GM13976 (cell line): ENCODE results near the gene LMTK3.
A peak's percentile ranks its signal among the peaks of the same experiment; 100 is the strongest.

ENCODE experiments used
- DNase-seq: peaks from one replicate; pipeline ENCODE4 v3.0.0; 2012; ENCODE audit warnings: low spot score
- in situ Hi-C: fragments of 300-500 bp; cut with MboI; formaldehyde crosslinking; loops from one replicate; pipeline ENCODE4 v1.12.0; 2022; ENCODE audit warnings: low sequenced_read_pairs, mixed read lengths, inconsistent platforms; ENCODE audit not compliant: unreplicated experiment
- TF ChIP-seq, protein P1 (sequence below): IDR thresholded peaks from 2 replicates; pipeline ENCODE4 v1.5.1; 2012; ENCODE audit warnings: borderline replicate concordance, mild to moderate bottlenecking; ENCODE audit not compliant: insufficient read depth; ENCODE audit errors: extremely low read depth, missing control alignments, control extremely low read depth

The LMTK3 gene

DNA sequence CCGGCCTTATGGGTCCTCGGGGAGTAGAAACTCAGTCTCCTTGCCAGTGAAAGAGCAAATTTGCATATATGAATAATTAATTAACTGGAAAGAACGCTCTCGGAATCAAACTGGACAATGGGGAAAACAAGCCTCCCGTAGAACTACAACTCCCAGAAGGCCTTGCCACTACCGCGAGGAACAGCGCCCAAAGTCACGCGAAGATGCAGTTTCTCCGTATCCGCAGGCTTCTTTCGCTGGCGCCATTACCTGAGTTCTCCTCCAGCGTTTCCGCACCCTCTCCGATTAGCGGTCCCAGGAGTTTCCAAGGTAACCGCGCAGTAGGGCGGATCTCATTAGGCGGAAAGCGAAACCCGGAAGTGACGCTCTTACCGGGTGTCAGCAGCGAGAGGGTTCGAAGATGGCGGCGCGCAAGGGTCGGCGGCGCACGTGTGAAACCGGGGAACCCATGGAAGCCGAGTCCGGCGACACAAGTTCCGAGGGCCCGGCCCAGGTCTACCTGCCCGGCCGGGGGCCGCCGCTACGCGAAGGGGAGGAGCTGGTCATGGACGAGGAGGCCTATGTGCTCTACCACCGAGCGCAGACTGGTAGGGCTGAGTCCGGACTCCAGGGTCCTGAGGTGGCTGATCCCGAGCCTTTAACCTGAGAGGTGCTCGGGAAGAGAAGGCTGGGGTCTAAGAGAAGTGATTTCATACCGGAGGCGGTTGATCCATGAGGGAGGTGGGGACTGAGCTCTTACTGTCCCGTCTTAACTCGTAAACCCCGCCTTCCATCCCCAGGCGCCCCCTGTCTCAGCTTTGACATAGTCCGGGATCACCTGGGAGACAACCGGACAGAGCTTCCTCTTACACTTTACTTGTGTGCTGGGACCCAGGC, 65.8 kb downstream of the LMTK3 start, which contains the start of gene GRWD1:
GRWD1 (plus strand) TSS at position 378 of the 876 bp plus-strand sequence; CDS start at position 401, 23 bp downstream.
- in situ Hi-C loops = no loop called here
- TF ChIP-seq, protein P1, sequence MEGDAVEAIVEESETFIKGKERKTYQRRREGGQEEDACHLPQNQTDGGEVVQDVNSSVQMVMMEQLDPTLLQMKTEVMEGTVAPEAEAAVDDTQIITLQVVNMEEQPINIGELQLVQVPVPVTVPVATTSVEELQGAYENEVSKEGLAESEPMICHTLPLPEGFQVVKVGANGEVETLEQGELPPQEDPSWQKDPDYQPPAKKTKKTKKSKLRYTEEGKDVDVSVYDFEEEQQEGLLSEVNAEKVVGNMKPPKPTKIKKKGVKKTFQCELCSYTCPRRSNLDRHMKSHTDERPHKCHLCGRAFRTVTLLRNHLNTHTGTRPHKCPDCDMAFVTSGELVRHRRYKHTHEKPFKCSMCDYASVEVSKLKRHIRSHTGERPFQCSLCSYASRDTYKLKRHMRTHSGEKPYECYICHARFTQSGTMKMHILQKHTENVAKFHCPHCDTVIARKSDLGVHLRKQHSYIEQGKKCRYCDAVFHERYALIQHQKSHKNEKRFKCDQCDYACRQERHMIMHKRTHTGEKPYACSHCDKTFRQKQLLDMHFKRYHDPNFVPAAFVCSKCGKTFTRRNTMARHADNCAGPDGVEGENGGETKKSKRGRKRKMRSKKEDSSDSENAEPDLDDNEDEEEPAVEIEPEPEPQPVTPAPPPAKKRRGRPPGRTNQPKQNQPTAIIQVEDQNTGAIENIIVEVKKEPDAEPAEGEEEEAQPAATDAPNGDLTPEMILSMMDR = no peak
- peak; percentile 94 for DNase-seq

DNA sequence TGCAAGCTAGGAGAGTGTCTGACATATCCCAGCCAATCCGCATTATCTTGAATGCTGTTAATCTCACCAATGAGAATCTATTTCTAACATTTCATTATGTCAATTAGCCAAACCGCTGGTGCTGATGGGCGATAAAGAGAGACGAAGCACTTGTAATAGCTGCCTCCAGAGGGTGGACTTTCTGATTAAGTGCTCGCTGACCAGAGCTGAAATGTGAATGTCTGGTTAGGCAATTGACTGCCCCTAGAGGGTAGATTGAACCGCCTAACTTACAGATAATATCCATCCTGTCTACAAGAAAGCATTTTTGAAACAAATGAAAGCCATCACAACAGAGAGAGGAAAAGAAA, 66.4 kb downstream of the LMTK3 start:
- in situ Hi-C loops = no loop called here
- peak; percentile 68 for DNase-seq
- TF ChIP-seq, protein P1 = peak; percentile 24

DNA sequence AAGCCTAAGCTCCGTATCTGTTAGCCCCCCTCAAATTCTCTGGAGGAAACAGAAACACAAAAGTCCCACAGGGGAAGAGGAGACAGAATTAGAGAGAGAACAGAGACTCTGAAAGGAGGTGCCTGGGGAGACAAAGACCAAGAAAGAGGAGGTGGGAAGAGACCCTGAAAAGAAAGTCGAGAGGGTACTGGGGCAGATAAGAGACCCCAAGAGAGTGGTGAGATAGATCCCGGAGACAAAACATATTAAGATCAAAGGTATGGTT, 66.8 kb downstream of the LMTK3 start:
- DNase-seq = no peak
- in situ Hi-C loops = no loop called here
- TF ChIP-seq, protein P1 = no peak

DNA sequence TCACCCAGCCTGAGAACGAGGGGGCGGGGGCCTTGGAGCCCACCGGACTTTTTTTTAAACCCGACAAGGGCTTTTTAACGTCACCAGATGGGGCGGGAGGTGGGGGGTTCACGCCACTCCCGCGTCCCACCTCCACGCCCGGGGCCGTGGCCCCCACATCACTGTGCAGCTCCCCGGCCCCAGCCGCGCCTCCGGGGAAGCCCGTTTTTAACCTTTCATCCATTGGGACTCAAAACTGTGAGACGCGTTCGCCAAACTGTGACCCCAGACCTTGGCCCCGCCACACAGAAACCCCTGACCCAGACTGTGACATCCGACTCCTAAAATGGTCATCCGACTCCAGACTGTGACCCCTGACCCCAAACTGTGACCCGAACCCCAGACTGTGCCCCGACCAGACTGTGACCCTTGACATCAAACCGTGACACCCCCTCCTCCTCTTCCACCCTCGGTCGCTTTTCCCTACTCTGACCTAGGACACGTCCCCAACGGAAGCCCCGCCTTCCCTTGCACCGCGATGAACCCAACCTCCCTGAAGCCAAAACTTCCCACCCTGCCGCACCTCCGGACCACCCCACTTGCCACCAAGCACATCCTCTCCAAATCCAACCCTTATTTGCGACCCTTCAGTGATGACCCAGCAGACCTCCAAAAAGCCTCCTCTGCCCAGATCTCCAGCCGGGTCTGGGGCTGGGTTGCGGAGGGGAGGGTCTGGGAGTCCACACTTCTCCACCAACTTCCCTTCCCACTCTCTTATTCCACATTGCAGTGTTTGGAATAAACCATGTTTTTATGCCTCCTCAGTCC, 67.3 kb downstream of the LMTK3 start:
- in situ Hi-C loops = no loop called here
- TF ChIP-seq, protein P1 = no peak
- no peak for DNase-seq

DNA sequence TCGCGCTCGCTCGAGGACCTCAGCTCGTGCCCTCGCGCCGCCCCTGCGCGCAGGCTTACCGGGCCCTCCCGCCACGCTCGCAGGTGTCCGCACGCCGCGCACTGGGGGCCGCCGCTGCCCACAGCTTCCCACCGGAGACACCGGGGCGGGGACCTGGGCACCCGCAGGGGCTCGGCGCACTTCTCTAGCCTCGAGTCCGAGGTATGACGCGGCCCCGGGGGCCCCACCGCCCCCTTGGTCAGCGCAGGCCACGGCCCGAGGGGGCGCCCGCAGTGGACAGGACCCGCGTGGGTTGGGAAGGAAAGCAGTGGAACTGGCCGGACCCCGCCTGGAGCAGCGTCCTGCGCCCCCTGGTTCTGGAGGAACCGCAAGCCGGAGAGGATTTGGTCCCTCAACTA, 67.9 kb downstream of the LMTK3 start:
- TF ChIP-seq, protein P1 = no peak
- in situ Hi-C loops = no loop called here
- no peak for DNase-seq

DNA sequence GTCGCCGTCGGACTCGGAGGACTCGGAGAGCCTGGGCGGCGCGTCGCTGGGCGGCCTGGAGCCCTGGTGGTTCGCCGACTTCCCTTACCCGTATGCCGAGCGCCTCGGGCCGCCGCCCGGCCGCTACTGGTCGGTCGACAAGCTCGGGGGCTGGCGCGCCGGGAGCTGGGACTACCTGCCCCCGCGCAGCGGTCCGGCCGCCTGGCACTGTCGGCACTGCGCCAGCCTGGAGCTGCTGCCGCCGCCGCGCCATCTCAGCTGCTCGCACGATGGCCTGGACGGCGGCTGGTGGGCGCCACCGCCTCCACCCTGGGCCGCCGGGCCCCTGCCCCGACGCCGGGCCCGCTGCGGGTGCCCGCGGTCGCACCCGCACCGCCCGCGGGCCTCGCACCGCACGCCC, 68.4 kb downstream of the LMTK3 start:
- in situ Hi-C loops = no loop called here
- TF ChIP-seq, protein P1 = no peak
- DNase-seq = no peak
